Colonic mucosa (tissue), 4 donors: Measurements from ENCODE around the gene NRCAM. TPM values are rescaled to one million over a fixed set of nuclear protein-coding genes. Genes with fewer than 3 reads are reported as not detected.

Experiments
- DNase-seq: peaks from one replicate; pipeline ENCODE4 v3.0.0-alpha.2; 2020
- H3K27ac ChIP-seq: fragments of 200-600 bp; one replicate; pipeline ENCODE4 v1.8.0; 2021
- H3K27me3 ChIP-seq: fragments of 200-600 bp; one replicate; pipeline ENCODE4 v1.8.0; 2021
- H3K36me3 ChIP-seq: fragments of 200-600 bp; one replicate; pipeline ENCODE4 v1.8.0; 2021
- H3K4me1 ChIP-seq: fragments of 200-600 bp; one replicate; pipeline ENCODE4 v1.8.0; 2021; ENCODE audit warnings: mild to moderate bottlenecking
- H3K4me3 ChIP-seq: fragments of 200-600 bp; one replicate; pipeline ENCODE4 v1.8.0; 2021
- H3K9ac ChIP-seq, 2 donors: one replicate each; pipeline ENCODE4 v1.7.0; 2013; ENCODE audit warnings: control low read depth in 2 of 2, low read depth in 2 of 2, low read length in 2 of 2
- H3K9me3 ChIP-seq: fragments of 200-600 bp; one replicate; pipeline ENCODE4 v1.8.0; 2021
- CTCF ChIP-seq: fragments of 200-600 bp; IDR thresholded peaks from one replicate; pipeline ENCODE4 v1.8.0; 2022; ENCODE audit warnings: antibody characterized with exemption, mild to moderate bottlenecking
- intact Hi-C: fragments of 100-400 bp; cut with DNase I; formaldehyde crosslinking; loops from one replicate; pipeline ENCODE4 v1.14.1; 2022
- total RNA-seq, 2 donors: library from RNA; stranded (reverse); fragmentation: NEBNext Ultra II Directional in 1 of 2; extraction: Animal tissue kit (Norgen Biotek cat#: 25700) in 1 of 2; gene quantifications; one replicate each; pipeline ENCODE4 v1.2.1, GENCODE V29; 2021
- donor health status: healthy.
- donor health status: DM: no; HTN: no; CAD: no.
- donor health status: DM: no; HTN: no; CAD: no.

The NRCAM gene
- total RNA-seq, 2 donors from 2014 or later = 0.42 to 1.1 TPM

DNA sequence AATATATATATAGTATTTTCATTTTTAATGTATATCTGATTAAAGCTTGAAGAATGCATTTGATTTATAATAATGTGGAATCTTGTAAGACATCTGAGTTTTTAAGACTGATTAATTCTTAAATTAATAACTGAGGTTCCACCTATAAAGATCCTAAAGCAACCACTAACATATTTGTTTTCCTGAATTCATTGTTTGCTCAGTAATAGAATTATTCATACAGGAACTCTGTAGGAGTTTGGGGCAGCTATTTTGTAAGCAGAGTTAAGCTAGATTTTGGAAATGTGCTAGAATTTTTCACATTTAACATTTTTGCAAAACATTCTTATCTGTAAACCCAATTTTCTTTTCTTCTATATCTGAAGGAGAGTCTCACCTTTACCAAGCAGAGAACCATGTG is 88.9 kb downstream of the NRCAM start:
- Histone ChIP-seq H3K36me3 (no peaks in the 10 kb centered on the region), H3K9ac (no peak overlapping the region)
- intact Hi-C loops = no loop called here

DNA sequence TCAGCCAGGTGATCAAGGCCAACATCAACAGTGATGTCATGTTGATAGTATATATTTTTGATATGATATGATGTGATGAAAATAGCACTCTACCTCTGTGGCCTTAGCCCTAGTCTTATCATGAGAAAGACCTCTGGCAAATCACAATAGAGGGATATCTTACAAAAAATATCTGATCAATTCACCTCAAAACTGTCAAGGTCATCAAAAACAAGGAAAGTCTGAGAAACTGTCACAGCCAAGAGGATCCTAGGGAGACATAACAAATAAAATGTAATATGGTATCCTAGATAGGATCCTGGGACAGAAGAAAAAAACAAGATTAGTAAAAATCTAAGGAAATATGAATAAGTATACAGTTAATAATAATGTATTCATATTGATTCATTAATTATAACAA is 92.6 kb downstream of the NRCAM start:
- intact Hi-C loops = no loop called here
- Histone ChIP-seq H3K36me3 (no peaks in the 10 kb centered on the region), H3K4me3 (no peak overlapping the region), H3K27ac (no peak overlapping the region), H3K4me1 (no peaks in the 10 kb centered on the region), H3K9me3 (no peaks in the 10 kb centered on the region), H3K9ac (no peak overlapping the region), H3K27me3 (no peaks in the 10 kb centered on the region)
- no peak for TF ChIP-seq CTCF
- DNase-seq = no peak

More for the DNA sequence above, 88.9 kb downstream of the NRCAM start:
- no peak for DNase-seq
- Histone ChIP-seq H3K27me3 (no peaks in the 10 kb centered on the region), H3K27ac (no peak overlapping the region), H3K4me3 (no peak overlapping the region), H3K9me3 (no peaks in the 10 kb centered on the region), H3K4me1 (no peaks in the 10 kb centered on the region)
- TF ChIP-seq CTCF = no peak

DNA sequence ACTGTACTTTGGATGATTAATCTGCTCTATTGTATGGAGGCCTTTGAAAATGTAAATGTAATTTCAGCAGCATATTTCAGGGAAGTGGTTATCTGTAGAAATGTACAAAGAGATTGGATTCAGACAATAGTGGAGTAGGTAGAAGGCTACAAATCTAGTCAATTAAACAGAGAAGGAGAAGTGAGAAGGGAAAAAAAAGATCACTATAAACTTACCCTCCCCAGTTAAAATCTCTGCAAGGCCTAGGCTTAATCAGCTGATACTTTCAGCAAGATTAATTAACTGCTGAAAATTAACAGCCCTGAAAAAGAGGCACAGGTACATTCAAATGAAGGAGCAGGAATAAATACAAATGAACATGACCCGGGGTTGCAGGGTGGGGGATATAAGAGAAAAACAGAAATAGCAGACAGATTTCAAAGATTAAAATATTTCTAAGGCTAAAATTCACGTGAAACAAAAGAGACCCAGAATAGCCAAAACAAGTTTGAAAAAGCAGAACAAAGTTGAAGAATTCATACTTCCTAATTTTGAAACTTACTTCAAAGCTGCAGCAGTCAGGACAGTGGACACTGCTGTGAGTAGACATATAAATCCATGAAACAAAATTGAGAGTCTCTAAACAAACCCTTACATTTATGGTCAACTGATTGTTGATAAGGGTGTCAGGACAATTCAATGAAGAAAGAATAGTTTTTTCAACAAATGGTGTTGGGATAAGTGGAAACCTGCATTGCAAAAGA is 96.0 kb downstream of the NRCAM start:
- no peak overlapping the region for H3K9ac ChIP-seq
- H3K4me1 ChIP-seq = no peaks in the 10 kb centered on the region
- no peaks in the 10 kb centered on the region for H3K9me3 ChIP-seq
- intact Hi-C loops = no loop called here
- H3K4me3 ChIP-seq = no peak overlapping the region
- no peak for DNase-seq
- no peak for TF ChIP-seq CTCF
- H3K36me3 ChIP-seq = no peaks in the 10 kb centered on the region
- H3K27me3 ChIP-seq = no peaks in the 10 kb centered on the region
- no peak overlapping the region for H3K27ac ChIP-seq

GRCh38 chr7:108358553-108358952 is 97.7 kb downstream of the NRCAM start:
- no peak for DNase-seq
- no peak for TF ChIP-seq CTCF
- no peaks in the 10 kb centered on the region for H3K27me3 ChIP-seq
- H3K4me1 ChIP-seq = no peaks in the 10 kb centered on the region
- no peak overlapping the region for H3K9ac ChIP-seq
- H3K36me3 ChIP-seq = no peaks in the 10 kb centered on the region
- intact Hi-C loops = no loop called here
- H3K27ac ChIP-seq = no peak overlapping the region
- no peak overlapping the region for H3K4me3 ChIP-seq
- no peaks in the 10 kb centered on the region for H3K9me3 ChIP-seq

GRCh38 chr7:108351729-108352131 is 104.5 kb downstream of the NRCAM start:
- Histone ChIP-seq H3K4me3 (no peak overlapping the region), H3K4me1 (no peaks in the 10 kb centered on the region), H3K27ac (no peak overlapping the region), H3K9ac (no peak overlapping the region), H3K9me3 (no peaks in the 10 kb centered on the region), H3K27me3 (no peaks in the 10 kb centered on the region), H3K36me3 (no peaks in the 10 kb centered on the region)
- no peak for TF ChIP-seq CTCF
- intact Hi-C loops = no loop called here
- DNase-seq = no peak
